Measurements from ENCODE around the gene URM1.
"Not testable (repeated sequence)": the region's sequence is repeated elsewhere in the genome, so short reads cannot be mapped to it uniquely, and the experiment has no call there.

Gene URM1

GRCh38 chr9:128409450-128409849 is 38.3 kb downstream of the URM1 start:
- DNase-seq (ENCODE audit: low spot score) = no peak

GRCh38 chr9:128409978-128410377 is 38.8 kb downstream of the URM1 start:
- peak; percentile 62 for DNase-seq (ENCODE audit: low spot score)

DNA sequence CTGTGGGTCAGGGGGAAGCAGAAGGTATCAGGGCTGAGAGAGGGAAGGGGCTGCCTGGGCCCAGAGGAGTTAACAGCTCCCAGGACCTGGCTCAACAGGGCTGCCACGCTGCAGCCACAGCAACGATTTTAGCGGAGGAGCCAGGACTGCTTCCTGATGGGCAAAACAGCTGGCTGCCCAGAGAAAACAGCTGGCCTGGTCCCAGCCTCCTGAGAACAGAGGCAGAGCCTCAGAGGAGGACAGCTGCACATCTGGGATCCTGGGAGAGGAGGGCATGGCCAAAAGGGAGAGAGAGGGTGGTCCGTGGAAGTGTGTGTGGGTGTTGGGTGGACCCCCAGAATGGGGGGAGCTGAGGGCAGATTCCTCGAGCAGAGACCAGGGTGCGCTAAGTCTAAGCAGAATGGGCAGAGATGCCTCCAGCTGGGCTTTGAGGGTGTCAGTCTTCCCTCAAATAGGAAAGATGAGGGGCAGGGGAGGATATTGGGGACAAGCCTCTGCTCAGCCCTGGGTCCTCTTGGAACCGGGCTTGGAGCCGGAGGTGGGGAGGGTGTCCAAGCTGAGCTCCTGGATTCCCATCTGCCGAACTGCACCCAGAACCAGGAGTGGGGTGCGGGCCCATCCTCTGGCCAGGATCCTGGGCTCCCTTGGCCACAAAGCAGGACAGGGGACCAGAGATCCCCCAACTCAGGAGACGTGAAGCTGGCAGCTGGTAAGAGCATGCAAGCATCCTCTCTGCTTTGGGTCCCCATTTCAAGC is 40.4 kb downstream of the URM1 start:
- DNase-seq (ENCODE audit: low spot score) = no peak

DNA sequence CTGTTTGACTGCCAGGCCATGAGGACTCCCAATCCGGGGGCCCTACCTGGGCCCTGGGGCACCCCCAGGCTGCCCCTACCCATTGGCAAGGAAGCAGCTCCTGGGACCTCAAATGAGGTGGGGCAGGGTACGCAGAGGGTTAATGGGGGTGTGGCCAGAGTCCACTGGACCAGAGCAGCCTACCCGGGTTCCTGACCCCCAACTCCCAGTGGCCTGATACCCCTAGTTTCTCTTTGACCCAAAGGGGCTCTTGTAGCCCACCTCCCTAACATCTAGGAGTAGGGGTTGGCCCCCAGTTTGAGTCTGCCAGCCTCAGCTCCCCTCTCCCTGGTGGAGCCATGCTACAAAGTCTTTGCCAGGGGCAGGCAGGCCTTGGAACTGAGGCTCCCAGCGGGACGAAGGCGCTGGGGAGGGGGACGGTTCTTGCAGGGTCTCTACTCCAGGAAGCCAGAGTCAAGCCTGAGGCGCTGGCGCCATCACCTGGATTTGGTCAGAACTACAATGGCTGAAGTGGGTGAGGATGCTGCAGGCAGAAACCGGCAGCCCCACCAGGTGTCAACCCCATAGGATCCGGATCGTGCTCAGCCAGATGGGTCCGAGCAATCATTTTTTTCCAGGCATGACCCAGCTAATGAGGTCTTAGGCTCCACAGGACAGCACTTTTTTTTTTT is 41.1 kb downstream of the URM1 start:
- DNase-seq (ENCODE audit: low spot score) = peak; percentile 61

DNA sequence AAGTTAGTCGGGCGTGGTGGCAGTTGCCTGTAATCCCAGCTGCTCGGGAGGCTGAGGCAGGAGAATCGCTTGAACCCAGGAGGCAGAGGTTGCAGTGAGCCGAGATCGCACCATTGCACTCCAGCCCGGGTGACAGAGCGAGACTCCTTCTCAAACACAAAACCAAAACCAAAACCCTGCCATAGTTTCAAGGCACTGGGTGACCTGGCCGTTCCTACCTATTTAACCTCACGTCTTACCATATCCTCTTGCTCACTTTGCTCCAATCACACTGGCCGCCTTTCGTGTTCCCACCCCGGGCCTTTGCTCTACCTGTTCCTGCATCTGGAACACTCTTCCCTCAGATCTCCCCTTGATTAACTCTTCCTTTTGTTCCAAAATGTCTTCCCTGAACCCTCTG is 42.6 kb downstream of the URM1 start:
- not testable (repeated sequence) for DNase-seq (ENCODE audit: low spot score)

GRCh38 chr9:128414461-128414860 is 43.3 kb downstream of the URM1 start:
- no peak for DNase-seq (ENCODE audit: low spot score)

DNA sequence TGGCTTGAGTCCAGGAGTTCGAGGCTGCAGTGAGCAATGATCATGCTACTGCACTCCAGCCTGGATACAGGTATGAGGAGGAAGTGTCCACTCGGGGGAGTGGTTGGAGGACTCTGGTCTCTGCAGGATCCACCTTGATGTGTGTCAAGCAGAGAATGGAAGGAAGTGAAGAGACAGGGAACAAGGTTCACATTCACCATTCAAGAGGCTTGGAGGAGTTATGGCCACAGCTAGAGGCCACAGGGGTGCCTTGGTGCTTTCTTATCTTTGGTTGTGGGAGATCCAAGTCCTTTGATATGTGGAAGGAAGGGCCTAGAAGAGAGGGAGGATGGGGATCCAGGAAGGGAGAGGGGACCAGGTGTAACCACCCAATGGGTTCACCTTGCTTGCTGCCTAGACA is 44.1 kb downstream of the URM1 start:
- no peak for DNase-seq (ENCODE audit: low spot score)

GRCh38 chr9:128416014-128416413 is 44.8 kb downstream of the URM1 start:
- DNase-seq (ENCODE audit: low spot score) = no peak

GRCh38 chr9:128416432-128417019 is 45.4 kb downstream of the URM1 start:
- no peak for DNase-seq (ENCODE audit: low spot score)

GRCh38 chr9:128419061-128419925 is 48.1 kb downstream of the URM1 start:
- peak; percentile 55 for DNase-seq (ENCODE audit: low spot score)

- peak; percentile 92 for DNase-seq (ENCODE audit: low spot score)
Measured at GRCh38 chr9:128420060-128420650, 49.0 kb downstream of the URM1 start.

DNA sequence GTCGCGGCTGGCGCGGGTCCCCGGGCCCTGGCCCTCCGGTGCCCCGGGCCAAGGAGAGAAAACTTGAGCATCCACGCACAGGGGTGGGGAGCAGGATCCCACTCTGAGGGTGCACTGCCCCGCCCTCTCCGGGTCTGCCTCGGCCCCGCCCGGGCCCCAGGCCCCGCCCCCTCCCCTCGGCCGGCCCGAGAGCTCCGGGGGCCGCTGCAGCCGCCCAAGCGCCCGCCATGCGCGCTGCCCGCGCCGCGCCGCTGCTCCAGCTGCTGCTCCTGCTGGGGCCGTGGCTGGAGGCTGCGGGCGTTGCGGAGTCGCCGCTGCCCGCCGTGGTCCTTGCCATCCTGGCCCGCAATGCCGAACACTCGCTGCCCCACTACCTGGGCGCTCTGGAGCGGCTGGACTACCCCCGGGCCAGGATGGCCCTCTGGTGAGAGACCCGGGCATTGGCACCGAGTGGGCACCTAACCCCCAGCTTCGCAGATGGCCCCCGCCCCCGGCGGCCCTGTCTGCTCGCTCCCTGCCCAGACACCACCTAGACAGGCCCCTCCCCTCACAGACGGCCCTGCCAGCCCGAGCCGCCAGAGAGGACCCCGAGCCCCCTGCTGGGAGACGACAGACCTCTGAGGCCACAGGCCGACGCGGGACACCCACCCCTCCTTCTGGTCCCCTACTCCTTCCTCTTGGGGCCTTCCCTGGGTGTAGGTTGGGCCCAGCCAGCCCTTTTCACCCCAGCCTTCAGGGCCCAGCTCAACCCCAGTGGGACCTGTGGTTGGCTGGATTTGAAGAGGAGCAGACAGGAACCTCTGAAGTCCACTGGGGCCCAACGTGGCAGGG is 49.7 kb downstream of the URM1 start, which contains the start of gene CERCAM:
TSS of gene CERCAM (plus strand) at position 207 of the 831 bp plus-strand sequence. CDS start at position 228, 21 bp downstream.
- DNase-seq (ENCODE audit: low spot score) = peak; percentile 92

DNA sequence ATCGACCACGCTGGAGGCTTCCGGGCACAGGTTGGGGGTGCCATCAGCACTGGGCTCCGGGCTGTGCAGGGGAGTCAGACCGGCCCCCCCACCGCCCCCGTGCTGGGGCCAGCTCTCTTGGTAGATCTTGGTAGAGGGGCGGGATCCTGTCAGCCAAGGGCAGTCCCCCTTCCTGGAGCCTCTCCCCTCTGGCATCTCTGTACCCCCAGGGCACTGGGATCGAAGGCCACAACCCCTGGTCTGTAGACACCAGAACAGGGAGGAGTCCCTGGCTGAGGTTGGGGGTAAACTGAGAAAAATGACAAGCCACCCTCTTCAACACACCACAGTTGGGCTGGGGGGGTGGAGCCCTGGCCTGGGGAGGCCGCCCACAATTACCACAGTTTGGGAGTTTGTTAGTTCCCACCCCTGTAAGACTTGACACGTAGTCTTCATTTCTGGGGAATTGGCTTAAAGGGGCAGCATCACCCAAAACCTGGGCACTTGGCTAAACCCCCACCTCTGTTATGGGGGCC is 50.4 kb downstream of the URM1 start:
- DNase-seq (ENCODE audit: low spot score) = peak; percentile 60

- not testable (repeated sequence) for DNase-seq (ENCODE audit: low spot score)
Measured at GRCh38 chr9:128422022-128422782, 51.0 kb downstream of the URM1 start.

- no peak for DNase-seq (ENCODE audit: low spot score)
Measured at GRCh38 chr9:128422783-128423150, 51.6 kb downstream of the URM1 start.

- DNase-seq (ENCODE audit: low spot score) = not testable (repeated sequence)
Measured at GRCh38 chr9:128423356-128423755, 52.2 kb downstream of the URM1 start.

- DNase-seq (ENCODE audit: low spot score) = no peak
Measured at GRCh38 chr9:128424268-128424780, 53.1 kb downstream of the URM1 start.

DNA sequence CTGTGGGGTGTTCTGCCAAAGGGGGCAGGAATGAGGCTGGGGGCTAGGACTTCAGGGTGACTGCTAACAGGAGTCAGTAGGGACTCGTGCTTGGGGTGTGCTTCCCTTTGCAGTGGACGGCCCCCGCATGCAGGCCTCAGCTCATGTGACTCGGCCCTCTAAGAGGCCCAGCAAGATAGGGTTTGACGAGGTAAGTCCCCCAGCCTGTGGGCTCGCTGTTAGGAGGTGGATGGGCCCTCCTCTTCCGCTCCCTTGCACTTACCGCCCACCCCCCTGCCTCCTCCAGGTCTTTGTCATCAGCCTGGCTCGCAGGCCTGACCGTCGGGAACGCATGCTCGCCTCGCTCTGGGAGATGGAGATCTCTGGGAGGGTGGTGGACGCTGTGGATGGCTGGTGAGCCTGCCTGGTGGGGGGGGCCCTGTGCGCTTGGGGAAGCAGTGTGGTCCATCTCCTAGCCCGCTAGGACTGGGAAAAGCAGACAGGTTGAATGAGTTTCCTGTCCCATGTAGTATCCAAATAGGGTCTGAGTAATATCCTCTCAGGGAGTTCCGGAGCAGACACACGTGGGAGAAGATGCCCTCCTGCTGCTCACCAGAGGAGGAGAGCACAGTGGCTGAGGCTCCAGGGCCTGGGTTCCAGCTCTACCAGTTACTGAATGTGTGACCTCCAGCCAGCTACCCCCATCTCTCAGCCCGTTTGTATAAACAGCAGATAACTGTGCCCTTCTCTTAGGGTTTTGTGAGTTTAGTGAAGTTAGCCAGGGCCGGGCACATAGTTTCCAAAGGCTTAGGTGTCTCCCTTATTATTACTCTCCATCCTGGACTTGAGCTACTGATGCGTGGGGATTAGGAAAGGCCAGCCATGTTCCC is 57.7 kb downstream of the URM1 start:
- no peak for DNase-seq (ENCODE audit: low spot score)
